Endothelial cell (in vitro differentiated cells): ENCODE measurements around the gene SH3RF2. TPM values are rescaled to one million over a fixed set of nuclear protein-coding genes. Genes with fewer than 3 reads are reported as not detected.

Experiments used
- DNase-seq: peaks from one replicate; pipeline ENCODE4 v3.0.0; 2021; ENCODE audit warnings: low spot score
- H3K27ac Mint-ChIP-seq: one replicate; pipeline ENCODE4 v1.8.0; 2021; ENCODE audit warnings: mixed read lengths, inconsistent platforms; ENCODE audit not compliant: unreplicated experiment
- H3K27me3 Mint-ChIP-seq: one replicate; pipeline ENCODE4 v1.8.0; 2021; ENCODE audit warnings: mild to moderate bottlenecking, moderate library complexity, mixed read lengths, inconsistent platforms; ENCODE audit not compliant: unreplicated experiment
- H3K36me3 Mint-ChIP-seq: one replicate; pipeline ENCODE4 v1.8.0; 2021; ENCODE audit warnings: mild to moderate bottlenecking, low read depth, mixed read lengths, inconsistent platforms; ENCODE audit not compliant: unreplicated experiment
- H3K4me1 Mint-ChIP-seq: one replicate; pipeline ENCODE4 v1.8.0; 2021; ENCODE audit warnings: mild to moderate bottlenecking, mixed read lengths, inconsistent platforms; ENCODE audit not compliant: unreplicated experiment
- H3K4me3 Mint-ChIP-seq: one replicate; pipeline ENCODE4 v1.8.0; 2021; ENCODE audit warnings: mild to moderate bottlenecking, mixed read lengths, inconsistent platforms; ENCODE audit not compliant: unreplicated experiment
- H3K9me3 Mint-ChIP-seq: one replicate; pipeline ENCODE4 v1.8.0; 2021; ENCODE audit warnings: mixed read lengths, inconsistent platforms; ENCODE audit not compliant: unreplicated experiment
- total RNA-seq: library from RNA; stranded (reverse); fragmentation: NEBNext Ultra II Directional; extraction: Animal tissue kit (Norgen Biotek cat#: 25700); gene quantifications from one replicate; pipeline ENCODE4 v1.2.1, GENCODE V29; 2021; ENCODE audit not compliant: unreplicated experiment
- TF ChIP-seq, protein P1 (sequence below): fragments of 200-600 bp; sonication (generic); IDR thresholded peaks from one replicate; pipeline ENCODE4 v1.5.0; 2021; ENCODE audit warnings: antibody characterized with exemption; ENCODE audit not compliant: unreplicated experiment

Gene SH3RF2
- total RNA-seq, 1 donor from 2014 or later = 0.23 TPM

DNA sequence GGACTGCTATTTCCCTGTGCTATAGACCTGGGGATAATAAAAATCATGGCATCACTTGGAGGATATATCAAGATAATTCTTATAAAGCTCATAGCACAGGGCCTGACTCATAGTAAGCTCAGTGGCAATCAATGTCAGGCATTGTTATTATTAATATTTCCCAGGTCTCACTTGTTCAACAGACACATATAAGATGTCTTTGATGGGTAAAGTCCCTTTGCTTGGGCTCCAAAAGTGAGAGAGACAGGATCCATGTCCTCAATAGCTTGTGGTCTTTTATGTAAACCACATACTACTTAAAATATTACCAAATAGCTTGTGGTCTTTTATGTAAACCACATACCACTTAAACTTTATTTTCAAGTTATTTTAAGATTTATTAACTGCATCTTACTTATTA is 11.2 kb downstream of the SH3RF2 start:
- Mint-ChIP-seq H3K9me3 (no peaks in the 10 kb centered on the region), H3K4me1 (peaks cover 12% of the 10 kb centered on the region), H3K27ac (no peak overlapping the region), H3K4me3 (no peak overlapping the region), H3K27me3 (peaks cover 4% of the 10 kb centered on the region), H3K36me3 (no peaks in the 10 kb centered on the region)
- TF ChIP-seq, protein P1, sequence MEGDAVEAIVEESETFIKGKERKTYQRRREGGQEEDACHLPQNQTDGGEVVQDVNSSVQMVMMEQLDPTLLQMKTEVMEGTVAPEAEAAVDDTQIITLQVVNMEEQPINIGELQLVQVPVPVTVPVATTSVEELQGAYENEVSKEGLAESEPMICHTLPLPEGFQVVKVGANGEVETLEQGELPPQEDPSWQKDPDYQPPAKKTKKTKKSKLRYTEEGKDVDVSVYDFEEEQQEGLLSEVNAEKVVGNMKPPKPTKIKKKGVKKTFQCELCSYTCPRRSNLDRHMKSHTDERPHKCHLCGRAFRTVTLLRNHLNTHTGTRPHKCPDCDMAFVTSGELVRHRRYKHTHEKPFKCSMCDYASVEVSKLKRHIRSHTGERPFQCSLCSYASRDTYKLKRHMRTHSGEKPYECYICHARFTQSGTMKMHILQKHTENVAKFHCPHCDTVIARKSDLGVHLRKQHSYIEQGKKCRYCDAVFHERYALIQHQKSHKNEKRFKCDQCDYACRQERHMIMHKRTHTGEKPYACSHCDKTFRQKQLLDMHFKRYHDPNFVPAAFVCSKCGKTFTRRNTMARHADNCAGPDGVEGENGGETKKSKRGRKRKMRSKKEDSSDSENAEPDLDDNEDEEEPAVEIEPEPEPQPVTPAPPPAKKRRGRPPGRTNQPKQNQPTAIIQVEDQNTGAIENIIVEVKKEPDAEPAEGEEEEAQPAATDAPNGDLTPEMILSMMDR = no peak
- DNase-seq = no peak

DNA sequence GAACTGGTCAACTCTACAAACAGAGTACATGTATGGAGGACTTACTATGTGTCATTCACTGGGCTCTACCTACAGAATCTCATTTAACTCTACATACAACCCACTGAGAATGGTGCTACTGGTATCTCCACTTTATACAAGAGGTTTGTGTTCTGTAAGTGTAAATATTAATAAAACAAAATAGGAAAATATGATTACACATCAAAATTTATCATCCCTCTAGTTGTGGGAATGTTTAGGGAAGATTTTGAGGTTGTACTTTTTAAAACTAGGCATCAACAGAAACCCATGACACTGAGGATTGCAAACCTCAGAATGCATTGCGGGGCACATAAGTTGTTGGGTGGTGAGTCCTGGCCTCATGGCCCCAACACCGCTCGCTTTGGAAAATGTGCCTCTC is 11.7 kb downstream of the SH3RF2 start:
- TF ChIP-seq, protein P1 = no peak
- DNase-seq = no peak
- peaks cover 12% of the 10 kb centered on the region for H3K4me1 Mint-ChIP-seq
- no peak overlapping the region for H3K27ac Mint-ChIP-seq
- H3K36me3 Mint-ChIP-seq = no peaks in the 10 kb centered on the region
- no peak overlapping the region for H3K4me3 Mint-ChIP-seq
- H3K27me3 Mint-ChIP-seq = peaks cover 4% of the 10 kb centered on the region
- H3K9me3 Mint-ChIP-seq = no peaks in the 10 kb centered on the region

DNA sequence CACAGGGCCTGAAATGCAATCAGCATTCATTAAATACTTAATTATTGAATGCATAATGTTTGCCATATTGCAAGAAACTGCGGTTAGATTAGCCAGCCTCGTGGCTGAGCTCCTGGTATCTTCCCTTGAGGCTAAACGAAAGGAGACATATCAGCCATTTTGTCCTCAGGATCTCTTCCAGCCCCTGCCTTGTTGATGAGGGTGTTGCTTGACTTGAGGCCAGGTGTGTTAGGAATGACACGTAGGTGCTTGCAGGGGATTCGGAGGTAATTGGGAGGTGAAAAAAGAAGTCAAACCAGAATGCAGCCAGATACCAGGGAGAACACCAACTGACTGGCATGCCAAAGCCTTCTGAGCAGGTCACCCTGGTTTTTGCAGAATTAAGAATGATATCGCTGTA is 12.5 kb downstream of the SH3RF2 start:
- no peaks in the 10 kb centered on the region for H3K36me3 Mint-ChIP-seq
- no peaks in the 10 kb centered on the region for H3K9me3 Mint-ChIP-seq
- TF ChIP-seq, protein P1 = no peak
- H3K27ac Mint-ChIP-seq = no peak overlapping the region
- DNase-seq = no peak
- H3K4me1 Mint-ChIP-seq = peaks cover 12% of the 10 kb centered on the region
- peaks cover 4% of the 10 kb centered on the region for H3K27me3 Mint-ChIP-seq
- H3K4me3 Mint-ChIP-seq = no peak overlapping the region

DNA sequence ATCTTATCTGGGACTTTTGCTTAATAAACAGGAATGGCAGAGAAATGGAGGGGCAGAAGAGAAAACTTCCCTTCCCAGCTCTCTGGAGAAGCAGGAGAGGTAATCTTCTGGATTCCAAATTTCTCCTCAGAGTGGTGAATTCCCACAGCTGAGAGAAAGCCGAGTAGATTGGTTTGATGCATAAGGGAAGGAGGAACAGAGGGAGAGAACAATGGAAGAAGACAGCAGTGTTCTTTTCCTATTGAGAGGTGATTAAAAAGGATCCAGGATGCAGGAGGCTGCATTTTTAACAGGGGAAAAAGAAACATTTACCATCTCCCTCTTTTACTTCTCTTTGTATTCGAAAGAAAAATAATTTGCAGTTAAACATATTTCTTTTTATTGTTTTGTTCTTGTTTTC is 13.1 kb downstream of the SH3RF2 start:
- Mint-ChIP-seq H3K4me1 (peaks cover 12% of the 10 kb centered on the region), H3K36me3 (no peaks in the 10 kb centered on the region), H3K27me3 (peaks cover 4% of the 10 kb centered on the region), H3K27ac (no peak overlapping the region), H3K4me3 (no peak overlapping the region), H3K9me3 (no peaks in the 10 kb centered on the region)
- DNase-seq = no peak
- TF ChIP-seq, protein P1 = no peak

DNA sequence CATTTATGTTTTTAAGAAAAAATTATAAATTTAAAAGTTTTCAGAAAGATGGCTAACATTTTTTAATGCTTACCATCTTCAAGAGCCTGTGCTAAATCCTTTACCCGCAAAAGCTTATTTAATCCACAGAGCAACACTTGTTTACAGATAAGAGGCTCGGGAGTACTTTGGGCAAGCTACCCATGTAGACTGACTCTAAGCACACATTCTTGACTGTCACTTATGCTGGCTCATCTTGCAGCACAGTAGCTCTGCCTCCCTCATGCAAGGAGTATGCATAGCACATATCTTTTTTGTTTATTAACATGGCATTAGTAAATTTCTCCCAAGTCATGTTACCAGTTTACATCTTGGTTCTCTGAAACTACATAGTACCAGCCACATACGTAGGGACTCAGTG is 14.7 kb downstream of the SH3RF2 start:
- DNase-seq = no peak
- TF ChIP-seq, protein P1 = no peak
- Mint-ChIP-seq H3K36me3 (no peaks in the 10 kb centered on the region), H3K27ac (no peak overlapping the region), H3K27me3 (no peaks in the 10 kb centered on the region), H3K9me3 (no peaks in the 10 kb centered on the region), H3K4me3 (no peak overlapping the region), H3K4me1 (peaks cover 5% of the 10 kb centered on the region)
